Measurements from ENCODE around the gene UBP1.
"Not testable (repeated sequence)": the region's sequence is repeated elsewhere in the genome, so short reads cannot be mapped to it uniquely, and the experiment has no call there.

The UBP1 gene

DNA sequence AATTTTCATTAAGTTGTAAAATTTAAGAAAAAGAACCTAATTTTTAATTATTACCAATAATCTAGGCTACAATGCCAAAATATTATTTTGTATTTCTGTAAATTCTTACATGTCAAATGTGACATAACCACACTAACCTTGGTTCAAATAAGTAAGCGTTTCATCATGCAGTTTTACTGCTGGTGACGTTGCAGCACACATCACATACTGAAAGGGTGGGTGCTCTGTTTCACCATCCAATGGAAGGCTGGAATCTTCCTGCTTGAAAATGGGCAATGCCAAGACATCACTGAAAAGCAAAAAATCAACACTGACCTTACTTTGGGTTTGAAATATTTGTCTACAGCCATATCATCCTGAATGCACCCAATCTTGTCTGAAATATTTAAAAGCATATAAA lies 14.8 kb downstream of the UBP1 start:
- H3K9me3 Mint-ChIP-seq = peaks cover 5% of the 10 kb centered on the region
- peaks cover 40% of the 10 kb centered on the region for H3K36me3 Mint-ChIP-seq (ENCODE audit: low read depth)
- no peaks in the 10 kb centered on the region for H3K27me3 Mint-ChIP-seq (ENCODE audit: low read depth)
- H3K4me1 Mint-ChIP-seq (ENCODE audit: low read depth) = peaks cover 22% of the 10 kb centered on the region
- H3K27ac Mint-ChIP-seq = no peak overlapping the region
- no peak overlapping the region for H3K4me3 Mint-ChIP-seq
- DNase-seq (ENCODE audit: low spot score) = no peak

GRCh38 chr3:33424606-33425452 lies 15.4 kb downstream of the UBP1 start:
- Mint-ChIP-seq H3K36me3 (ENCODE audit: low read depth) (peaks cover 43% of the 10 kb centered on the region), H3K27ac (no peak overlapping the region), H3K9me3 (peaks cover 5% of the 10 kb centered on the region), H3K4me3 (no peak overlapping the region), H3K27me3 (ENCODE audit: low read depth) (no peaks in the 10 kb centered on the region), H3K4me1 (ENCODE audit: low read depth) (peaks cover 19% of the 10 kb centered on the region)
- DNase-seq (ENCODE audit: low spot score) = no peak

DNA sequence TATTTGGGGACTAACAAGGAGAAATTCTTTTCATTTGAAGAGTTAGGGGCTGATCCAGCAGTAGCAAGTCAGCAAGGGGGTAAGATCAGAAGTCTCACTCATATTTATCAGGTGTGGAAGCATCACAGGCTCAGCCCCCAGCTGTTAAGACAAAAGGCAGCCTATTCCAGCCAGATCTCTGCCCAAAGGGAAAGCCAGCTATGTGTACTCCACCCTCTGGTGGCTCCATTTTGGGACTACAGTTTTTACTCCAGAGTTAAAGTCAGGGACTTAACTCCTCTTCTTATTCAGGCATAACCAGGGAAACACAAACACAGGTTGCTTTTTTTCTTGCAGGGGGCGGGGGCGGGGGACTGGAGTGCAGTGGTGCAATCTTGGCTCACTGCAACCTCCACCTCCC lies 19.2 kb downstream of the UBP1 start:
- Mint-ChIP-seq H3K9me3 (peaks cover 5% of the 10 kb centered on the region), H3K4me1 (ENCODE audit: low read depth) (peaks cover 8% of the 10 kb centered on the region), H3K36me3 (ENCODE audit: low read depth) (peaks cover 59% of the 10 kb centered on the region), H3K27me3 (ENCODE audit: low read depth) (no peaks in the 10 kb centered on the region), H3K4me3 (no peak overlapping the region), H3K27ac (no peak overlapping the region)
- no peak for DNase-seq (ENCODE audit: low spot score)

DNA sequence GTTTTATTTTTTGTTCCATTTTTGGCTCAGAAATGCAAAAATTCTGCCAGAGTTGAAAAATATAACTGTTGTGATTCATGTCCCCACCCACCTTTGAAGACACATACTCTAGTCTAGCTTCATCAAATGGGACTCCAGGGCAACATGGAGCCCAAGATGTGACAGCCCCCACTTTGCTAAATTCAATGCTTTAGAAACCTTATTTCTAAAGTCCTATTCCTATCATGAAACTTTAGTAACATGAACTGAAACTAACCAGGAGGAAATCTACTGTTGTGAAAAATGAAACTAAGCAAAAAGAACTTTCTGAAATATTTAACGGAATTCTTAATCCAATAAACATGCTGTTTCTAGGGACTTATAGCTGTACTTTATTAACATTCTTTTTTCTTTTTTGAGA lies 20.3 kb downstream of the UBP1 start:
- no peak overlapping the region for H3K27ac Mint-ChIP-seq
- no peak for DNase-seq (ENCODE audit: low spot score)
- H3K4me1 Mint-ChIP-seq (ENCODE audit: low read depth) = peaks cover 8% of the 10 kb centered on the region
- peaks cover 62% of the 10 kb centered on the region for H3K36me3 Mint-ChIP-seq (ENCODE audit: low read depth)
- no peaks in the 10 kb centered on the region for H3K27me3 Mint-ChIP-seq (ENCODE audit: low read depth)
- no peak overlapping the region for H3K4me3 Mint-ChIP-seq
- H3K9me3 Mint-ChIP-seq = peaks cover 5% of the 10 kb centered on the region

DNA sequence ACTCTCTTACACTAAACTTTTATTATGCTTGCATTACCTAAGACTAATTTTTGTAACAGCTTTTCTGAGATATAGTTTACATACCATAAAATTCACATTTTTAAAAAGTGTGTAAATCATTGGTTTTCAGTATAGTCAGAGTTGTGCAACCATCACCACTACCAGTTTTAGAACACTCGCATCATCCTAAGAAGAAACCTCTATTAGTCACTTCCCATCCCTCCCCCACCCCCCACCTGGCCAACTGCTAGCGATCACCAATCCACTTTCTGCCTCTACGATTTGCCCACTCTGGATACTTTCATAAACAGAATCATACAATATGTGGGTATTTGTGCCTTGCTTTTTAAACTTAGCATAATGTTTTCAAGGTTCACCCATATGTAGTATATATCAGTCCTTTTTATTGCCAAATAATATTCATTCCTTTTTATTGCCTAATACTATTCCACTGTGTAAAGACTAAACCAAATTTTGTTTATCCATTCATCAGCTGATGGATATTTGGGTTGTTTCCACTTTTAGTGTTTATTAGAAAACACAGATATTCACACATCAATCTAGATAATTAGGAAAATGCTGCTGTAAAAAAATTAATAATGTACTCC lies 23.0 kb downstream of the UBP1 start:
- Mint-ChIP-seq H3K27me3 (ENCODE audit: low read depth) (no peaks in the 10 kb centered on the region), H3K36me3 (ENCODE audit: low read depth) (peaks cover 60% of the 10 kb centered on the region), H3K27ac (no peak overlapping the region), H3K9me3 (peaks cover 5% of the 10 kb centered on the region), H3K4me1 (ENCODE audit: low read depth) (peaks cover 8% of the 10 kb centered on the region), H3K4me3 (no peak overlapping the region)
- no peak for DNase-seq (ENCODE audit: low spot score)

DNA sequence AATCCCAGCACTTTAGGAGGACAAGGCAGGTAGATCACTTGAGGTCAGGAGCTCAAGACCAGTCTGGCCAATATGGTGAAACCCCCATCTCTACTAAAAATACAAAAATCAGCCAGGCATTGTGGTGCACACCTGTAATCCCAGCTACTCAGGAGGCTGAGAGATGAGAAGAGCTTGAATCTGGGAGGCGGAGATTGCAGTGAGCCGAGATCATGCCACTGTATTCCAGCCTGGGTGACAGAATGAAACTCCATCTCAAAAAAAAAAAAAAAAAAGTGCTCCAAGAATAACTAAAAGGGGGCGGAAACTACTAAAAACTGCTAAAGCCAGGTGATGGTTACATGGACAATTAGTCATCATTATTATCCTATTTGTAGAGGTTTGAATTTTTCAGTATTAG lies 29.4 kb downstream of the UBP1 start:
- H3K9me3 Mint-ChIP-seq; H3K27me3 Mint-ChIP-seq (ENCODE audit: low read depth); H3K4me1 Mint-ChIP-seq (ENCODE audit: low read depth); DNase-seq (ENCODE audit: low spot score); H3K4me3 Mint-ChIP-seq; H3K27ac Mint-ChIP-seq: not testable (repeated sequence)
- H3K36me3 Mint-ChIP-seq (ENCODE audit: low read depth) = peaks cover 62% of the 10 kb centered on the region

DNA sequence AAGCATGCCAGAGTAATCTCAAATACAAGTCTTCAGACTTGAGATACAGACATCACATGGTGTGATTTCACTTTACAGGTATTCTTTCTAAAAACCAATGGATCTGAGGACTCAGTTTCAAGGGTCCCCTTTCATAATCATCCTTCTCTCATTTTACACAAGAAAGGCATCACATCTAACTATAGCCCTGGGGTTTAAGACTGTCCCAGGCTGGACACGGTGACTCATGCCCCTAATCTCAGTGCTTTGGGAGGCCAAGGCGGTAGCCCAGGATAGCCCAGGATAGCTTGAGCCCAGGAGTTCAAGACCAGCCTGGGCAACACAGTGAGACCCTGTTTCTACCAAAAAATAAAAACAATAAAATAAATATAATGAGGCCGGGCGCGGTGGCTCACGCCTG lies 36.4 kb downstream of the UBP1 start:
- no peak overlapping the region for H3K4me3 Mint-ChIP-seq
- H3K9me3 Mint-ChIP-seq = no peaks in the 10 kb centered on the region
- DNase-seq (ENCODE audit: low spot score) = no peak
- H3K27ac Mint-ChIP-seq = no peak overlapping the region
- H3K4me1 Mint-ChIP-seq (ENCODE audit: low read depth) = no peaks in the 10 kb centered on the region
- H3K27me3 Mint-ChIP-seq (ENCODE audit: low read depth) = no peaks in the 10 kb centered on the region
- peaks cover 50% of the 10 kb centered on the region for H3K36me3 Mint-ChIP-seq (ENCODE audit: low read depth)

DNA sequence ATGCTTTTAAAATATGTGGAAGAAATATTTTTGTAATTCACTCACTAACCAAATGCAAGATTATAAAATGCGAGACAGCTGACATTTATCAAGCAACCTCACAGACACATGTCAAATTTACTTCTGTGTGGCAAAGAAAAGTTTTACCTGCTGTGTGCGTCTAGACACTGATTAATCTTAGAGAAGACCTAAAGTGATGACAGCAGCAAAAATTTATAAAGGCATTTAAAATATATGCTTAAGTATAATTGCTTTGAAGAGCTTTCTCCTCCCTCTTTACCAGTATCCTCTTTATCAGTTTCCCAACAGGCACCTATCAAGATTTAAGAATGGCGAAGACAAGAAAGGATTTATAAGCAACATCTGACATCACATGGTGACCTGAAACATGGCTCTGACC lies 37.3 kb downstream of the UBP1 start:
- Mint-ChIP-seq H3K27me3 (ENCODE audit: low read depth) (no peaks in the 10 kb centered on the region), H3K27ac (no peak overlapping the region), H3K36me3 (ENCODE audit: low read depth) (peaks cover 49% of the 10 kb centered on the region), H3K4me1 (ENCODE audit: low read depth) (no peaks in the 10 kb centered on the region), H3K9me3 (no peaks in the 10 kb centered on the region), H3K4me3 (no peak overlapping the region)
- no peak for DNase-seq (ENCODE audit: low spot score)

DNA sequence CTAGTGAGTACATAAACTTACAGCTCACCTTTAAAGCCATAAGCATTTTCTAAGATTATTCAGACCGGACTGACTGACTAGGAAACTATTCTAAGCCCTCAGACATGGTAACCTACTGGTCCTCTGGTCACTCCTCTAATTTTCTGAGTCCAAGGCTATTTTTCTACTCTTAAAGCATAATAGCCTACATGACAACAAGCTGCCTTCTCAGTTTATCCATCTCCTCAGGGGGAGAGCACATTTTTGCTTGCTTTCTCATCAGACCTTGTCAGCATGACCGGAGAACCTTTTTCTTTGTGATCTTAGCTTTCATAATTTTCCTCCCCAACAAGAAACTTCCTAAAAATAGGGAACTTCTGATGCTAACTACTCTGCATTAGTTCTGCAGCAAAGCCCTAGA lies 38.4 kb downstream of the UBP1 start:
- no peak for DNase-seq (ENCODE audit: low spot score)
- Mint-ChIP-seq H3K27ac (no peak overlapping the region), H3K27me3 (ENCODE audit: low read depth) (no peaks in the 10 kb centered on the region), H3K4me1 (ENCODE audit: low read depth) (no peaks in the 10 kb centered on the region), H3K4me3 (no peak overlapping the region), H3K36me3 (ENCODE audit: low read depth) (peaks cover 46% of the 10 kb centered on the region), H3K9me3 (no peaks in the 10 kb centered on the region)

- Mint-ChIP-seq H3K27ac (no peak overlapping the region), H3K4me3 (no peak overlapping the region), H3K9me3 (no peaks in the 10 kb centered on the region), H3K27me3 (ENCODE audit: low read depth) (no peaks in the 10 kb centered on the region), H3K36me3 (ENCODE audit: low read depth) (peaks cover 55% of the 10 kb centered on the region), H3K4me1 (ENCODE audit: low read depth) (no peaks in the 10 kb centered on the region)
- no peak for DNase-seq (ENCODE audit: low spot score)
These were observed 41.8 kb downstream of the UBP1 start for GRCh38 chr3:33398410-33398809.

DNA sequence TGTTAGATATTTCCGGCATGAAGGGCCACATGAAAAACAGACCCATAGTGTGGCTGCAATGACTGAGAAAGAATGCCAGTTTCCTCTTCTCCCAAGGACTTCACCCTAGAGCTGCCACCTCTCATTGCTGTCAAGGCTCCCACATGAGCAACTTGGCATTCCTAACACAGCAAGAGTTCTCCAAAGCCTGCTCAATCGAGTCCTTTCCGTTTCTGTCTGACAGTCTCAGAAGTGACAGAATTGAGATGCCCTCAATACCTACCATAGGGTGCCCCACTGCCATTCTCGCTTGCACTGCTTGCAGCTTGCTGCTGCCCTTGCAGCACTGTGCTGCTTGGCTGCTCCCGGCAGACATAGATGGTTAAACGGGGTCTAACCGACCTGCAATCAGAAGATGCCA lies 44.3 kb downstream of the UBP1 start:
- Mint-ChIP-seq H3K36me3 (ENCODE audit: low read depth) (peaks cover 64% of the 10 kb centered on the region), H3K27ac (no peak overlapping the region), H3K9me3 (no peaks in the 10 kb centered on the region), H3K27me3 (ENCODE audit: low read depth) (no peaks in the 10 kb centered on the region), H3K4me3 (no peak overlapping the region), H3K4me1 (ENCODE audit: low read depth) (peaks cover 12% of the 10 kb centered on the region)
- no peak for DNase-seq (ENCODE audit: low spot score)

DNA sequence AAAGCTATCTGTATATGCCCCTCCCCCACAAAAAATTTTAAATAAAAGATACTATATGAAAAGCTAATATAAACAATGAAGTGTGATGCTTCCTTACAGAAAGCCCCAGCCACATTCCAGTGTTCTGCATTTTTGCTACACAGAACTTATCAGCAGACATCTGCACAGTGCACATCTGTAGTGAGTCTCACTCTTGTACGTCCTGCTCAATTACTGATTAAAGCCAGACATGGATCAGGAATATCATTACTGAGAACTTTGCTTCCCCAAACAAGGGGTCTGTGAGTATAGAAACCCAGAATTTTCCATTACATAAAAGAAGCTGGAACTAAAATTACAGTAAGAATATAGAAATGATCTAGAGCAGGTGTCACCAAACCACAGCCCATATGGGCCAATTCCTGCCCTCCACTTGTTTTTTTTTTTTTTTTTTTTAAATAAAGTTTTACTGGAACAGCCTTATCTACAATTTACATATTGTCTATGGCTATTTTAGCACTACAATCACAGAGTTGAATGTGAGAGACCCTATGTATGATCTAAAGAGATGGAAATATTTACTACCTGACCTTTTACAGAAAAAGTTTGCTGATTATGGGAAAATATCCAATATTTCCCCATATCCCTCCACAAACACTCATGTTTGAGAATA lies 45.7 kb downstream of the UBP1 start:
- Mint-ChIP-seq H3K4me1 (ENCODE audit: low read depth) (peaks cover 12% of the 10 kb centered on the region), H3K27ac (no peak overlapping the region), H3K27me3 (ENCODE audit: low read depth) (no peaks in the 10 kb centered on the region), H3K4me3 (no peak overlapping the region), H3K9me3 (no peaks in the 10 kb centered on the region), H3K36me3 (ENCODE audit: low read depth) (peaks cover 68% of the 10 kb centered on the region)
- DNase-seq (ENCODE audit: low spot score) = no peak

DNA sequence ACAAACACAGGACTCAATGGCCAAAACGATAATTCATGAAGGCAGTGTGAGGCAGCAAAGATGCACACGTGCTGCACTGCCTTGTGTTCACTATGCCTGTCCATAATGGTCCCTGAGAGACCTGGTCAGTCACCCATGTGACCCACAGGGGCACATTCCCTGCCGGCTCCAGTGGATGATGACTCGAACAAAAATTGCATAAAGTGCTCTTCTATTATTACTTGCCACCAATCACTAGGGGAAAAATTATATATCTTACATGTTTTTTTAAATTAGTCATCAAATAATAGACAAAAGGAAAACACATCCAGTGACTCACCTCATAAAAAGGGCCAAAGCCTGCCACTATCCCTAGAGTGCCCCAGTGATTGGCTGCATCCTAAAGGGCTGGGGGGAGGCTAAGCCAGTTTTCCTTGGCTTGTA lies 47.5 kb downstream of the UBP1 start:
- peaks cover 12% of the 10 kb centered on the region for H3K4me1 Mint-ChIP-seq (ENCODE audit: low read depth)
- no peak for DNase-seq (ENCODE audit: low spot score)
- no peak overlapping the region for H3K27ac Mint-ChIP-seq
- peaks cover 61% of the 10 kb centered on the region for H3K36me3 Mint-ChIP-seq (ENCODE audit: low read depth)
- H3K27me3 Mint-ChIP-seq (ENCODE audit: low read depth) = no peaks in the 10 kb centered on the region
- H3K4me3 Mint-ChIP-seq = no peak overlapping the region
- no peaks in the 10 kb centered on the region for H3K9me3 Mint-ChIP-seq

GRCh38 chr3:33392144-33392543 lies 48.1 kb downstream of the UBP1 start:
- Mint-ChIP-seq H3K4me3 (no peak overlapping the region), H3K36me3 (ENCODE audit: low read depth) (peaks cover 57% of the 10 kb centered on the region), H3K27ac (no peak overlapping the region), H3K4me1 (ENCODE audit: low read depth) (peaks cover 12% of the 10 kb centered on the region), H3K27me3 (ENCODE audit: low read depth) (no peaks in the 10 kb centered on the region), H3K9me3 (no peaks in the 10 kb centered on the region)
- DNase-seq (ENCODE audit: low spot score) = no peak
